Subcutaneous adipose tissue (tissue), 4 donors: ENCODE data around the gene AVPI1. TPM values are rescaled to one million over a fixed set of nuclear protein-coding genes. Genes with fewer than 3 reads are reported as not detected.

Experiments used
- total RNA-seq, 4 donors: library from RNA; depleted of rRNA; stranded (reverse); fragments of >200 nt; gene quantifications; one replicate each; pipeline ENCODE4 v1.1.0, GENCODE V29; 2016
- TF ChIP-seq, protein P1 (sequence below): fragments of 450-650 bp; IDR thresholded peaks from one replicate; pipeline ENCODE4 v1.5.1; 2016; ENCODE audit warnings: low read depth, mild to moderate bottlenecking, control low read depth, antibody characterized with exemption, moderate library complexity

The AVPI1 gene
- total RNA-seq, 4 donors from 2014 or later = 29.5 to 107 (median 61.6) TPM

DNA sequence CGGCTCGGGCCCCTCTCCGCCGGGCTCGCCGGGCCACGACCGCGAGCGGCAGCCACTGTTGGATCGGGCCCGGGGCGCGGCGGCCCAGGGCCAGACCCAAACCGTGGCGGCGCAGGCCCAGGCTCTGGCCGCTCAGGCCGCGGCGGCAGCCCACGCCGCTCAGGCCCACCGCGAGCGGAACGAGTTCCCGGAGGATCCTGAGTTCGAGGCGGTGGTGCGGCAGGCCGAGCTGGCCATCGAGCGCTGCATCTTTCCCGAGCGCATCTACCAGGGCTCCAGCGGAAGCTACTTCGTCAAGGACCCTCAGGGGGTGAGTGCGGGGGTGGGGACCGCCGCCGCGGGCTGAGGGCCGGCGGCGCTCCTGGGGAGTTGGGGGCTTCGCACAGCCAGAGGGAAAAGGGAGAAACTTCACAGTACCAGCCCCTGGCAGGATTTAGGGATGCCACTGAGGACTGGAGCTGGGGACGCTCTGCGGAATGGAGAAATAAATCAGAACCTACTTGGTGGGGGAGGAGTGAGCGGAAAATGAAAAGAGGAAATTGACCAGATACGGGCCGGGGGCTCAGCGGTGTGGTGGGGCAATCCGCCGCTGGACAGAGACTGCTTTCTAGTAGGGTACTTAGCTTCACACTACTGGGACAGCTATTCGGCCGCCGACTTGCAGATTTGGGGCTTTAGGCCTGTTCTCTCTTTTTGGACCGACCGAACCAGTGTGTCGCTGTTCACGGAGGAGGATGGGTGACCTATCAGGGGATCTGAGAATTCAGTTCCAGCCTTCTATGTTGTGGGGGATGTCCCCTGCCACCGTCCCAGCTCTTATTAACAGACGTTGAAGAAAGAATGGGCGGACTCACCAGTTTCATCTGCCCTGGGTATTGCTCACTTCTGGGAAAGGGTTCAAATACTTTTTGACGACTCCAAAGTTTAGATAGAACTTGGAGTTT lies 45.9 kb downstream of the AVPI1 start:
- TF ChIP-seq, protein P1, sequence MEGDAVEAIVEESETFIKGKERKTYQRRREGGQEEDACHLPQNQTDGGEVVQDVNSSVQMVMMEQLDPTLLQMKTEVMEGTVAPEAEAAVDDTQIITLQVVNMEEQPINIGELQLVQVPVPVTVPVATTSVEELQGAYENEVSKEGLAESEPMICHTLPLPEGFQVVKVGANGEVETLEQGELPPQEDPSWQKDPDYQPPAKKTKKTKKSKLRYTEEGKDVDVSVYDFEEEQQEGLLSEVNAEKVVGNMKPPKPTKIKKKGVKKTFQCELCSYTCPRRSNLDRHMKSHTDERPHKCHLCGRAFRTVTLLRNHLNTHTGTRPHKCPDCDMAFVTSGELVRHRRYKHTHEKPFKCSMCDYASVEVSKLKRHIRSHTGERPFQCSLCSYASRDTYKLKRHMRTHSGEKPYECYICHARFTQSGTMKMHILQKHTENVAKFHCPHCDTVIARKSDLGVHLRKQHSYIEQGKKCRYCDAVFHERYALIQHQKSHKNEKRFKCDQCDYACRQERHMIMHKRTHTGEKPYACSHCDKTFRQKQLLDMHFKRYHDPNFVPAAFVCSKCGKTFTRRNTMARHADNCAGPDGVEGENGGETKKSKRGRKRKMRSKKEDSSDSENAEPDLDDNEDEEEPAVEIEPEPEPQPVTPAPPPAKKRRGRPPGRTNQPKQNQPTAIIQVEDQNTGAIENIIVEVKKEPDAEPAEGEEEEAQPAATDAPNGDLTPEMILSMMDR = no peak

DNA sequence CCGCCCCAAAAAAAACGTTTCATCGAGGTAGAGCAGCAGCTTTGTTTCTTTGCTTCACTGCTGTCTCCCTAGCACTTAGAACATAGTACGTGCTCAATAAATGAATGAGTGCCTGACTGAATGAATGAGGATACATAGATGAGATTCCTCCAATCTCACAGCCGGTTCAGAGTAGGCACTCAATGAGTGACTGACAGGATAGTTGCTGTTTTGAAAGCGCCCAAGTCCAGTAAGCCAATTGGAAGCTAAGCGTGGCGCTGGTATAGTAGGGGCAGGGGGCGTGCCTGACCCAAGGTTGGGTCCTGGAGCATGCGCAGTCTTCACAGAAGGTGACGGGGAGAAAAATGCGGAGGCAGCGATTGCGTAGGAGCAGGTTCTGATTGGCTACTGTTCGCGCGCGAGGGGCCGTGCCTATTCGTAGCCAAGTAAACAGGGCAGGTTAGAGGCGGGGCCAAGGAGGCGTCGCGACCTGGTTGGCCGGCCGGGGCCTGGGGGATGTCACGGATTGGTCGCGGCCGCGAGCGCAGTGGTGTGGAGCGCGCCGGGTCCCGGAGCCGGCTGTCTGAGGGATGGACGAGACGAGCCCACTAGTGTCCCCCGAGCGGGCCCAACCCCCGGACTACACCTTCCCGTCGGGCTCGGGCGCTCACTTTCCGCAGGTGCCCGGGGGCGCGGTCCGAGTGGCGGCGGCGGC lies 46.7 kb downstream of the AVPI1 start, which contains the start of gene PI4K2A:
Gene PI4K2A (plus strand): TSS at position 498 of the 694 bp plus-strand sequence. CDS start 72 bp downstream, at position 570.
- TF ChIP-seq, protein P1 = no peak

DNA sequence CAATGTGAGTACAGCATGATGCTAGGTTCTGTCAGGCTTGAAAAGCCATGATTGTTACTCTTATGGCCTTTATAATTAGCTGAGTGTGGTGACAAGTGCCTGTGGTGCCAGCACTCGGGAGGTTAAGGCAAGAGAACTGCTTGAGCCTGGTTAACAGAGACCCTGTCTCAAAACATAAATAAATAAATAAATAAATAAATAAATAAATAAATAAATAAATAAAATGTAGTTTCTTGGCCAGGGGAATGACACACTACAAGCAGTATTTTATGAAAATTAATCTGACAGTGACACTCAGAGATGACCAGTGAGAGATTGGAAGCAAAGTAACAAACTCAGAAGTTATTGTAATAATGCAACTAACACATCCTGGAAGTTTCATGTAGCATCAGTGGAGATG lies 51.5 kb downstream of the AVPI1 start:
- TF ChIP-seq, protein P1 = no peak

DNA sequence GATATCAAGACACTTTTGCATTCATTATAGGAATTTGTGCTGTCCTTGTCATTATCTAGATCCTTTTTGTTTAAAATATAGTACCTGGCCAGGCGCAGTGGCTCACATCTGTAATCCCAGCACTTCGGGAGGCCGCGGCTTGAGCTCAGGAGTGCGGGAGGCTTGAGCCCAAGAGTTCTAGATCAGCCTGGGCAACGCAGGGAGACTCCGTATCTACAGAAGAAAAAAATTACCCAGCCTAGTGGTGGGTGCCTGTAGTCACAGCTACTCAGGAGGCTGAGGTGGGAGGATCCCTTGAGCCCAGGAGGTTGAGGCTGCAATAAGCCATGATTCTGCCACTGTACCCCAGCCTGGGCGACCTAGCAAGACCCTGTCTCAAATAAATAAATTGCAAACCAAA lies 53.1 kb downstream of the AVPI1 start:
- TF ChIP-seq, protein P1 = no peak

DNA sequence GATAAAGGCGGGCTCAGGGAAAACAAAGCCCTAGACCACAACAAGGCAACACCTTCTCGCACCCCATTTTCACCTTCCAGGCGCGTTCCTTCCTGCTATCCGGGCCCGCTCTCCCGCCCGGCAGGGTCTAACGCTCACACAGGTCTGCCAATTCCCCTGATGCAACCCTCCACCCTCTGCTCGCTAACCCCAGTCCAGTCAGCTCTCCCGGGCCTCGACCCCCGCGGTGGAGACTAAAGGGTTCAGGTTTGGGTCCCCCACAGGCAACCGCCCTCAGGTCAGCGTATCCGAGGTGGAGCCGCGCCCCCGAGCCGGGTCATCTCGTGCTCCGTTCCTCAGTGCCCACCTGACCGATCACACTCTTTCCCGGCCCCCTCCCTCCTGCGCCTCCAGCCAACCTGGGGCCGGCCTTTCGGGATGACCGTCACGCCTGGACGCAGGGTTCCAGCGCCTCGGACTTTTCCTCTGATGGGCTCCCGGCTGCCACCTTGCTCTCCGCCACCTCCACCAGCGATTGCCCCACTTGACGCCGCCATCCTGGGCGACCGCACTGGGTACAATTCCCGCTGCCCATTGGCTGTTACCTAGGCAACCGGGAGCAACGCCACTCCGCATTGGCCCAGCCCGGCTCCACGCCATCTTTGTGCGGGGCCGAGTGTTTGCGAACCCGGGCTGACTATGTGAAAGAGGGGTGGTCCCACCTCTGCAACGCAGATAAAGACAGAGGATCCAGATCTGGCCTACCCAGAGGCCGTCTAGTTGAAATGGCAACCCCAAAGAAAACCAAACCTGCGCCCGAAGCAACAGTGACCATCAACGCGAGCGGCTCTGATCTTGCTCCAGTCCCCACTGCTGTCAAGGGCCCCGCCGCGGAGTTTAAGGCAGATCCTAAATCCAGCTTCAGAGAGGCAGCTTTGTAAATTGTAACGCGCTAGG lies 53.8 kb downstream of the AVPI1 start, which contains the start of gene MORN4:
Gene MORN4 (minus strand): TSS at position 552 of the 936 bp plus-strand sequence. CDS start 13,847 bp downstream, outside the sequence.
- TF ChIP-seq, protein P1 = no peak

DNA sequence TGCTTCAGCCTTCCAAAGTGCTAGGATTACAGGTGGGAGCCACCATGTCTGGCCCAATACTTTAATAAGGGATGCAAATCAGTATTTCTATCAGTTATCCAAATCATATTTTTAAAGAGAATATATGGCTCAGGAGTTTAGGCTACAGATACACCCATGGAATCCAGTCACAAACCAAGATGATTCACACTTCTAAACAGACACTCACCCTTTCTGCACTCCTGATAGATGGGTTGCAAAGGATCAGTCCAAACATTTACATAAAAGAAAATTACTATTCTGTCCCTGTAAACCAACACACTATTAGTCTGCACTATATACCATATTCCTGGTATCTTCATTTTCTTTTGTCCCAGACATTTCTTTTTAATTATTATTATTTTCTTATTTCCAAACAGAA lies 55.9 kb downstream of the AVPI1 start:
- TF ChIP-seq, protein P1 = no peak
